GM21717 (cell line): Measurements from ENCODE around the gene OR2H1.
"Not testable (repeated sequence)": the region's sequence is repeated elsewhere in the genome, so short reads cannot be mapped to it uniquely, and the experiment has no call there.

Experiments used
- ATAC-seq: cut with Tn5 transposase; IDR thresholded peaks from one replicate; pipeline ENCODE4 v1.9.1; 2021; ENCODE audit warnings: mild to moderate bottlenecking, moderate library complexity; ENCODE audit not compliant: unreplicated experiment

The OR2H1 gene

DNA sequence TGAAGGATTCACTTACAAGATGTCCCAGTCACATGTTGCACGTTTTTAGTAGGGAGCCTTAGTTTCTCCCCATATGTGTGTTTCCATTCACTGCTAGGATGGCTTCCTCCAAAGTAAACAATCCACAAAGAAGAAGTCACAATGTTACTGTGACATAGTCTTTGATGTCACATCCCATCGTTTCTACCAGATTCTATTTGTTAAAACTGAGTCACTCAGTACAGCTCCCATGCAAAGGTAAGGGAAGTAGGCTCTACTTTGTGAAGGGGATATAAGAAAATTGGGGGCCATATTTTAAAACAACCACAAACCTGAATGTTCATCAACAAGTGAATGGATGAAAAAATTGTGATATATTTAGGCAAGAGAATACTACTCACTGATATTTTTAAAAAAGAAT lies at the start of gene OR2H1, which contains the start of gene OR11A1:
OR2H1 (plus strand) TSS at position 185 of the 400 bp plus-strand sequence. CDS start 4,615 bp downstream, outside the sequence.
OR11A1 (minus strand) TSS at position 101 of the 400 bp plus-strand sequence. CDS start 29,430 bp downstream, outside the sequence.
- no peak for ATAC-seq

GRCh38 chr6:29414588-29414987 lies 42.4 kb upstream of the OR2H1 start, which contains the start of gene OR12D1:
Gene OR12D1 (plus strand): TSS chr6:29414928.
- no peak for ATAC-seq

GRCh38 chr6:29419516-29419915 lies 37.4 kb upstream of the OR2H1 start:
- no peak for ATAC-seq

GRCh38 chr6:29424168-29424567 lies 32.8 kb upstream of the OR2H1 start:
- ATAC-seq = no peak

DNA sequence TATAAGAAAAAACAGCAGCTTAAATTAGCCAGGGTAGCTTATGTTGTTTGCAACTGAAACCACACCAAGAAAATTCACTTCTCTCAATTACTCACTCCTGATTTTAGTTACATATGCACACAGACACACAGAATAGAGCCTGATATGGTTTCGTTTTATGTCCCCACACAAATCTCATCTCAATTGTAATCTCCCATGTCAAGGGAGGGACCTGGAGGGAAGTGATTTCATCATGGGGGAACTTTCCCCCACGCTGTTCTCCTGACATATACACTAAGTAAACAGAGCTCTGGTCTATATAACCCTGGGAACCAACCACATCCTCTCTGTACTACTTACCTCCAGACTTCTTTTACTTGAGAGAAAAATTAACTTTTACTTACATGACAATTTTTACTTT lies 32.4 kb upstream of the OR2H1 start:
- ATAC-seq = no peak

DNA sequence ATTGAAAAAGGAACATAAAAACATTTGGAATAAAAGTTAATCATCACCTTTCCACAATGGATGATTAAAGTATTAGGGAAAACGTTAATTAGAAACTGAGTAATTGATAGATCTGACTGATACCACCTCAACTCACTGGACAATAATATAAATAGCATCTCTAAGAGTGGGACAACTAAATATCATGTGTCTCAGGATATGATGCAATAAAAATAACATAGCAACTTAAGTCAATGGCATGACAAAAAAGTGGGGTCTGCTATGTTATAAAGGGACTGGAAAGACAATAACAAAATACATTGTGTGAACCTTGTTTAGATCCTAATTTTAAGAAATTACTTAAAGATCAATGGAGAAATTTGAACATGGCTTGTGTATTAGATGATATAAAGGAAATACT lies 31.9 kb upstream of the OR2H1 start:
- no peak for ATAC-seq

- ATAC-seq = no peak
Measured at GRCh38 chr6:29426654-29427053, 30.3 kb upstream of the OR2H1 start.

DNA sequence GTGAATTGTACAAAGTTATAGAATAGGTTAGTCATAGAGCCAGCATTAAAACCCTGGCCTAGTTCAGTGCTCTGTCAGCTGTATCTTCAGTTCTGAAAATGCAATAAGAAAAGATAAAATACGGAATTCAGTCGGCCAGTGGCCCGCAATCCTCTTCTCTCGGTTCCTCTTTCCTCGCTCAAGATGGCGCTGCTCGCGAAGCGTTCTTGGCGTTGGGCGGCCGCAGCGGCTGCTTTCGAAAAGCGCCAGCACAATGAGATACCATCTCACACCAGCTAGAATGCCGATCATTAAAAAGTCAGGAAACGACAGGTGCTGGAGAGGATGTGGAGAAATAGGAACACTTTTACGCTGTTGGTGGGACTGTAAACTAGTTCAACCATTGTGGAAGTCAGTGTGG lies 20.2 kb upstream of the OR2H1 start:
- not testable (repeated sequence) for ATAC-seq

DNA sequence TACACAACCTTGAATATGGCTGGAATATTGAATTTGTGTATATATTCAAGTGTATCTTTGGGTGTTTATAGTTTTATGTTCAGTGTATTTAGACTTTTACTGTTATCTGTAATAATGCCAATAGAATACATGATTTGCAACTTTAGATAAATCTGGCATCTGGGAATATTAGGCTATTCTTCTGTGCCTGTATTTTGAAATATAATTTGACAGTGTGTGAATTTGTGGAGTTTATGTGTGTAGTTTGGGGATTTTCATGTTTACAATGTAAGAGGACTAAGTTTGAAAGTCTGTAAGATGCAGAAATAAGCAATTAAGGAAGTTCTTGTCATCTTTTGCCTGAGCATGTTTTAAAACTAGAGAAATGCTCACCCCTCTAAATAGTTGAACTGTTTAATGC lies 17.9 kb upstream of the OR2H1 start, which contains the start of gene OR10C1:
OR10C1 (plus strand) TSS at position 301 of the 400 bp plus-strand sequence. CDS start 710 bp downstream, outside the sequence.
- no peak for ATAC-seq

DNA sequence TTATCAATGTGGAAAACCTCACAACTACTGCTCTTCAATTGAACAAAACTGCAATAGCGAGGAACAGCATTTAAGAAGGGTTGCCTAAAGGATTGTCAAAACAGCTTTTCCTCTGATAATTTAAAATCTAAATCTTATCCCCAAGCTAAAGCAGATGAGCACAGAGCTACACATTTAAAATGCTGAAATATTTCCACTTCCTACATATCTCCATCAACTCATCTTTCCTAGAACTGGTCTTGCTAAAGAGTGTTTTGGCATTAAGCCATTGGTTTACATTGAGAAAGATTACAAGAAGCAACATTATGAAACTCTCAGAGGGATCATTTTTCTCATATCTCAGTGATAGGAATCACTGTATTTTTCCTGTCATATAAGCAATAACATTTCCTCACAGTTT lies 14.2 kb upstream of the OR2H1 start:
- ATAC-seq = no peak

GRCh38 chr6:29444031-29444430 lies 12.9 kb upstream of the OR2H1 start:
- ATAC-seq = not testable (repeated sequence)

DNA sequence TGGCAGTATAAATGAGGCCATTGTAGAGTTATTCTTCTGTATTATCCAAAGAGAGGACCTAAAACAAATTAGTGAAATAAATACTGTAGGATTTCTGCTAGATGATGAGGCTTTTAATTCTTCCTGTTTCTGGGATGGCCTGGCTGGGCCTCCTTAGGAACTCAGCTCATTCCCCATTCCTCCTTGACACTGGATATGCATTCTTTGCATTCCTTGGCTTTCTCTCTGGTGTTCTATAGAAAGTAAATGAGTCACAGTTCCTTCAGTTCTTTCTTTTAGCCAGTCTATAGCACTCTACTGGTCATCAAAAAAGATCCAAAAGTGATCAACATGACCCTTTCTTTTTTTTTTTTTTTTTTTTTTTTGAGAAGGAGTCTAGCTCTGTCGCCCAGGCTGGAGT lies 9.3 kb upstream of the OR2H1 start:
- ATAC-seq = no peak

DNA sequence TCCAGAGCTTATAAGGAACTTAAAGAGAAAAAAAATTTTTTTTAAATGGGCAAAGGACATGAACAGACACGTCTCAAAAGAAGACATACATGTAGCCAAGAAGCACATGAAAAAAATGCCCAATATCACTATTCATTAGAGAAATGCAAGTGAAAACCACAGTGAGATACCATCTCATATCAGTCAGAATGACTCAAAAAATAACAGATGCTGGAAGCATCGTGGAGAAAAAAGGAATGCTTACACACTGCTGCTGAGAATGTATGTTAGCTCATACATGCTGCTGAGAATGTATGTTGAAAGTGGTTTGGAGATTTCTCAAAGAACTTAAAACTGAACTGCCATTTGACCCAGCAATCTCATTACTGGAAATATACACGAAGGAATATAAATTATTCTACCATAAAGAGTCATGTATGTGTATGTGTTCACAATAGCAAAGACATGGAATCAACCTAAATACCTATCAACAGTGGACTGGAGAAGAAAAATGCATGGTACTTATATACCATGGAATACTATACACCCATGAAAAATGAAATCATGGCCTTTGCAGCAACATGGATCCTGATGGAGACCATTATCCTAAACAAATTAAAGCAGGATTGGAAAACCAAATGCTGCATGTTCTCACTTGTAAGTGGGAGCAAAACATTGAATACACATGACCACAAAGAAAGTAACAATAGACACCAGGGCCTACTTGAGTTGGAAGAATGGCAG lies 5.3 kb upstream of the OR2H1 start:
- ATAC-seq = no peak

GRCh38 chr6:29461021-29461814 lies 4.3 kb downstream of the OR2H1 start:
- ATAC-seq = no peak

DNA sequence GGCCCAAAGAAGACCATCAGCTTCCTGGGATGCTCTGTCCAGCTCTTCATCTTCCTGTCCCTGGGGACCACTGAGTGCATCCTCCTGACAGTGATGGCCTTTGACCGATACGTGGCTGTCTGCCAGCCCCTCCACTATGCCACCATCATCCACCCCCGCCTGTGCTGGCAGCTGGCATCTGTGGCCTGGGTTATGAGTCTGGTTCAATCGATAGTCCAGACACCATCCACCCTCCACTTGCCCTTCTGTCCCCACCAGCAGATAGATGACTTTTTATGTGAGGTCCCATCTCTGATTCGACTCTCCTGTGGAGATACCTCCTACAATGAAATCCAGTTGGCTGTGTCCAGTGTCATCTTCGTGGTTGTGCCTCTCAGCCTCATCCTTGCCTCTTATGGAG lies 5.1 kb downstream of the OR2H1 start:
- ATAC-seq = no peak

DNA sequence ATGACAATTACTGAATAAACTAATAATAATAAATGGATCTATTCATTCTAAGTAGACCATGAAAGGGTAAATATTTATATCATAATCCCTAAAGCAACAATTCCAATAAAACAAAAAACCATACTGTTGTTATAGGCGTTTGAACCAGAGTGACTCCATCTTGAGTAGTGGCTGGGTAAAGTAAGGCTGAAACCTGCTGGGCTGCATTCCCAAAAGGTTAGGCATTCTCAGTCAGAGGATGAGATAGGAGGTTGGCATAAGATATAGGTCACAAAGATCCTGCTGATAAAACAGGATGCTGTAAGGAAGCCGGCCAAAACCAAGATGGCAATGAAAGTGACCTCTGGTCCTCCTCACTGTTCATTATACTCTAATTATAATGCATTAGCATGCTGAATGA lies 8.3 kb downstream of the OR2H1 start:
- no peak for ATAC-seq

GRCh38 chr6:29465801-29466200 lies 8.8 kb downstream of the OR2H1 start:
- ATAC-seq = no peak

DNA sequence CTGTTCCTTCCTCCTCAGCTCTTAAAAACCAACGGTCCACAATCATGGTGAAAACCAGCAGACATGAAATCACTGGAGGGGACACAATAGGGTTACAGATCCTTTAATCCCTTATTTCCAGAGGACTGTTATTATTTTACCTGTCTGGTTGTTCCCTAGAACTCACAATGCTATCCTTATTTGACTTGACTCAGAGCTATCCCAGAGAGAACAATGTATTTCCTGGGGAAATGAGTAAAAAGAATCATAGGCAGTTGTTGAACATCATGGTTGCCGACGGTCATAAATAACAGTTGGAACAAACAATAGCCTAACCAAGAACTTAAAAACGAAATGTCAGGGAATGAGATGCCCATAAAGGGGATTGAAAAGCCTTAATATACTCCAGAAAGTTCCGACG lies 9.3 kb downstream of the OR2H1 start:
- ATAC-seq = no peak

- ATAC-seq = no peak
Measured at GRCh38 chr6:29474996-29475395, 18.0 kb downstream of the OR2H1 start.

- no peak for ATAC-seq
Measured at GRCh38 chr6:29477923-29478450, 21.0 kb downstream of the OR2H1 start.

DNA sequence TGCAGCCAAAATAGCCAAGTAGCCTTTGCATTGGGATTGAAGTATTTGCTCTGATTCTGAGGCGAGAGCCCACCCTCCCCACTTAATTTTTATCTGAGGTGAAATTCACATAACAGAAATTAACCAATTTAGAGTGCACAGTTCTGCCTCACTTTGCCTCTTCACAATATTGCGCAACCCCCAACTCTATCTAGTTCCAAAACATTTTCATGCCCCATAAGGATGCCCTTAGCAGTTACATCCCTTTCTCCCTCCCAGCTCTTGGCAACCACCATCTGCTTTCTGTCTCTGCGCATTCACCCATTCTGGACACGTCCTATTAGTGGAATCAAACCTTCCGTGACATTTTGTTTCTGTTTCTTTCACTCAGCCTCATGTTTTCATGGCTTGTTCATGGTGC lies 21.8 kb downstream of the OR2H1 start:
- ATAC-seq = no peak

DNA sequence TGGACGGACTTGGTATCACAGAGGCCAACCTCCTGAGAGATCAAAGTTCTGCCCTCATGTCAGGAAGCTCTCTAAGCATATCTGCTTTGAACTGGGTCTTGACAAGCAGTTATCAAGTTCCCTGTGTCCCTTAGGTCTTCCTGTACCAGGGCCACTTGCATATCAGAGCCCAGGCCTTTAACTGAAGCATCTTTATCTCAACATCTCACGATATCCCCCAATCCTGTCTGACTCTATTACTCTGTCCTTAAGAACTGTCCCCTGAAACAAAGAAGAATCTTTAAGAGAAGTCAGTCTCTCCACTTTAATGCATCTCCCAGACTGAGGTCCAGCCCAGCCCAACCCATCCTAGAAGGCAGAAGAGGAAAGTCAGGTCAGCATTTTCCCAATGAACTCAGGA lies 22.6 kb downstream of the OR2H1 start:
- ATAC-seq = no peak
